Ureter (tissue), 1 donor: ENCODE results near the gene GPR37L1. TPM values are rescaled to one million over a fixed set of nuclear protein-coding genes. Genes with fewer than 3 reads are reported as not detected.

ENCODE experiments used
- DNase-seq: peaks from one replicate; pipeline ENCODE4 v3.0.0-alpha.2; 2020; ENCODE audit warnings: low spot score
- total RNA-seq: library from RNA; stranded (reverse); gene quantifications from one replicate; pipeline ENCODE4 v1.2.4, GENCODE V29; 2023
- donor health status: DM: yes; HTN: yes; CAD: no.

Gene GPR37L1
- 0.10 TPM for total RNA-seq

DNA sequence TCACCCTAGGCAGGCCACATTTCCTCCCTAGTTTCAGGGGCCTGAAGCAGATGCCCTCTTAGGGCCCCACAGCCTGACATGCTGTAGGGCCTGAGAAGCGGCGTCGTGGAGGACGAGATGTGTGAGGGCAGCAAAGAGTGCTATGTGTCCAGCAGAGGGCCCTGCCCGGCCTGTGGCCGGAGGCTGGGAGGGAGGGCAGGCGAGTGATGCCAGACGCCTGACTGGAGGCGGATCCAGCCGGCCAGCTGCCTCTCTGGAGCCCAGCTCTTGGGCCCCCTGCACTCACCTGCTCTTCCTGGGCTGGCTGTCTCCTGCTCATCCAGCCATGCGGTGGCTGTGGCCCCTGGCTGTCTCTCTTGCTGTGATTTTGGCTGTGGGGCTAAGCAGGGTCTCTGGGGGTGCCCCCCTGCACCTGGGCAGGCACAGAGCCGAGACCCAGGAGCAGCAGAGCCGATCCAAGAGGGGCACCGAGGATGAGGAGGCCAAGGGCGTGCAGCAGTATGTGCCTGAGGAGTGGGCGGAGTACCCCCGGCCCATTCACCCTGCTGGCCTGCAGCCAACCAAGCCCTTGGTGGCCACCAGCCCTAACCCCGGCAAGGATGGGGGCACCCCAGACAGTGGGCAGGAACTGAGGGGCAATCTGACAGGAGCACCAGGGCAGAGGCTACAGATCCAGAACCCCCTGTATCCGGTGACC lies at the start of gene GPR37L1:
GPR37L1 (plus strand) TSS at position 279 of the 697 bp plus-strand sequence; CDS start at position 326, 47 bp downstream.
- no peak for DNase-seq

- DNase-seq: no peak
These were observed 49.5 kb upstream of the GPR37L1 start for GRCh38 chr1:202073206-202073605.

DNA sequence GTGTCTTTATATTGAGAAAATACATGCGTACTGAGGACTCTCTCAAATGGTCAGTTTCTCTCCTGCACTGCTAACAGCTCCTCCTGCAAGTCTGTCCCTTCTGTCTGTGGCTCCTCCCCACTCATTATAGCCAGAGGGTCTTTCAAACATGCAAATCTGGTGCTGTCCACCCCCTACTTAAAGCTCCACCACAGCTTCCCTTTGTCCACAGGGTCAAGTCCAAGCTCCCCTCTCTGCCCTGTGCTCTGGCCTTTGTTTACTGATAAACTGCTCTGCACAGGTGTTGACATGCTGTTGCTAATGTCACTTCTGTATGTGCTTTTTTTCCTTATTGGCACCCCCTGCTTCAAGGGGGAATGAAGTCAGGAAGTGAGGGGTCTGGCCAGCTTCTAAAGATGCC lies 47.7 kb upstream of the GPR37L1 start:
- DNase-seq: no peak

DNA sequence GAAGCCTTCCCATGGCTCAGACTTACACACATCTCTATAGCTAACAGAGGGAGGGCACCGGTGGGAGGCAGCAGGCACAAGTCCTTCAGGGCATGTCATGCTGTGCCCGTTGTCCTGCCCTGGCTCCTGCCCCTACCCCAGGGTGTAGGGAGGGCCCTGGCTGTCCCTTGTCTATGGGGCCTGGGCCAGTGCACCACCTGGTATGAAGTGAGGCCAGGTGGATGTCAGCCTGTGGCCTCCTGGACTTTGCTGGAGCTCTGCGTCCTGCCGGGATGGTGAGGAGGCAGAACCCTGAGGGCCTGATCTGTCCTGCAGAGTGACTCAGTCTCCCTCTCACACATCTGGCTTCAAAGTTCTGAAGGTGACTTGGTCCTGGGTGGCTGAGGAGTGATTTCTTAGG lies 47.3 kb upstream of the GPR37L1 start:
- no peak for DNase-seq

GRCh38 chr1:202076050-202076511 lies 46.6 kb upstream of the GPR37L1 start:
- DNase-seq: no peak

DNA sequence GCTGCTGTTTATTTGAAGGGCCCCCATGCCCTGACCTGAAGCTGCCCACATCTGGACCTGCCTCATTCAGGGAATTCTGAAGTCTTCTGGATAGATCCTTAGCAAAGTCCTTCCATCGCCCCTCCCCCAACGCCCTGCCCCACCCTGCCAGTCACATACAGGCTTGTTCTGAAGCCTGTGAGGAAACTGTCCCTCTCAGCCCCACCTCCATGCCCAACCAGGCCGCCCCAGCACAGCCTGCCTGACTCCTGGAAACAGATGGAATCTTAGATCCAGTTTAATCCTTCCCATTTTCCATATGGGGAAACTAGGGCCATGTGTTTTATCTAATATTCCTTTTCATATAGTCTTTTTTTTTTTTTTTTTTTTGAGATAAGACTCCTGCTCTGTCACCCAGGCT lies 44.5 kb upstream of the GPR37L1 start:
- DNase-seq: no peak

- no peak for DNase-seq
These were observed 40.7 kb upstream of the GPR37L1 start for GRCh38 chr1:202081992-202082391.

DNA sequence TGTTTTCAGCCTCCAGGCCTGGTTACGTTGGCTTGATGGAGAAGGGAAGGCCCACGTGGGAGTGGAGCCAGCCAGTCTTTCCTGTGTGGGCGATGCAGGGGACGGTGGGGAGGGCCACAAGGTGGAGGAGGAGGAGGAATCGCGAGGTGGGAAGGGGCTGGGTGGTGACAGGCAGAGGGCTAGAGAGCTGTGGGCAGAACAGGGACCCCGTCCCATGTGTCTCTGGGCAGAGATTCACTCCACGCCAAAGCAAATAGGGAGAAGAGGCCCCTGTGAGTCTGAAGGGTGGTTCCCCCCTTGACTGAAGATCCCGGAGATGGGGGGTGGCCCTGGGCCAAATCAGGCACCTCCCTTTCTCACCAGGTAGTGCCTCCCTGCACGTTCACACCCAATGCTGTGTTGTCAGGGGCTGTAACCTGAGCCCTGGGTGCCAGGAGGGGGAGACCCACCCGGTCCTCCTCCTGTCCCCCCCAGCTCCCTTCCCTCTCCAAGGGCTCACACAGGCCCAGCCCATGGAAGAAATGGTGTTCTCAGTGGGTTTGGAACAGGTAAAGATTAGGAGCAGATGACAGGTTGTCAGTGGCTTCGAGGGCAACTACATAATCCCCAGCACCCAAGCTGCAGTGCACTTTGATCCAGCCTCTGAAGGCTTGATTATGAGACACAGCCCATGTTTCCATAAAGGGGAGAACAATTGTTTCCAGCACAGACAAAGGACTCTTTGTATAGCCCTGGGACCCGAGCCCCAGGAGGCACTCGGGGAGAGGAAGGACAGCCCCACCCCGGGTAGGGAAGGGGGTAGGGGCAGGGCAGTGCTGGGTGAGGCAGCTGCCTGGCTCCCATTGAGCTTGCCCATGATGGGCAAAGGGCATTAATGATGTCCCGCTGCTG lies 37.7 kb upstream of the GPR37L1 start:
- no peak for DNase-seq

DNA sequence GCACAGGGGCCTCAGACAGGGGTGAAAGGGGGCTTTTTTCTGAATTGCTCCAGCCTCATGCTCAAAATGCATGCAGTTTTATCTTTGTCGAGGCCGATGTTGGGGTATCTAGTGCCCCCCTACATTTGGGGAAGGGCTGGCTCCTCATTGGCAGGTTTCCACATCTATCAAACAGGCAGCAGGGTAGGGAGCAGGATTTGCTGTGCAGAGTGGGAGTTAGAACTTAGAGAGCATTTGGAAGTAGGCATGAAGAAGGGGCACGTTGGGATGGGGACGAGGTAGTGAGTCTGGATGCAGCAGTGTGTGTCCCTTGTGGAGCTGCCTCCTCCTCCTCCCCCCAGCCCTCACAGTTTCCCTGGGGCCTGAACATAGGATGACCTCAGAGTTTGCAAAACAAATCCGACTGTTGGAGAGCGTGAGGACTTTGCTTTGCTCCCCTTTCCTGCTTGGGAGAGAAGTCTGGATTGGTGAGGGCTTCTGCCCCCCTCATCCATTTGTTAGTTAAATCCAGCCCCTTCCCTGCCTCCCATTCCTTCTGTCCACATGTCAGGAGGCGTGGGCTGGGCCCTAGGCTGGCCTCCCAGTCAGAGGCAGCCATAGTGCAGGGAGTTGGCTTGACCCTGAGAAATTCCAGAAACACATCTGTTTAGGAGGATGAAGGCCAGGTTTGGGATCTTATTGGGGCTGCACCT lies 36.9 kb upstream of the GPR37L1 start:
- DNase-seq: no peak

GRCh38 chr1:202086579-202087350 lies 36.0 kb upstream of the GPR37L1 start:
- DNase-seq: peak; percentile 53

DNA sequence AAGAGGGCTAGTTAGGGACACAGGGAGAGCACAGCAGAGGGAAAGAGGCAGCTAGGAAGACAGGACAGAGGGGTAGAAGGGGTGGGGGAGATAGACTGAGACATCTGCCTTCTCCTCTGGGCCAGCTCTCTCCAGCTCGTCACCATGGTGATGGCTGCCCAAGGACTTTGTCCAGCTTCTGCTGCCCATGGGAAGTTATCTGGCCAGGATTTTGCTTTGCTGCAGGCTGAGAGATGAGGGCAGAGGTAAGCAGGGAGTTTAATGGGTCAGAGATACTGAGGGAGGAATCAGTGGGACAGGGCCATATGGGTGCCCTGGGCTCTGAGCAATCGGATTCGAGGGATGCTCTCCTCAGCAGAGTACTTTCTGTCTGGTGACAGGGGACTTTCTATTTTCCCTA lies 34.5 kb upstream of the GPR37L1 start:
- no peak for DNase-seq

GRCh38 chr1:202090994-202091393 lies 31.7 kb upstream of the GPR37L1 start:
- no peak for DNase-seq

- DNase-seq: no peak
These were observed 28.9 kb upstream of the GPR37L1 start for GRCh38 chr1:202093858-202094257.

GRCh38 chr1:202101184-202101583 lies 21.5 kb upstream of the GPR37L1 start:
- DNase-seq: no peak

GRCh38 chr1:202104073-202104472 lies 18.6 kb upstream of the GPR37L1 start:
- no peak for DNase-seq

DNA sequence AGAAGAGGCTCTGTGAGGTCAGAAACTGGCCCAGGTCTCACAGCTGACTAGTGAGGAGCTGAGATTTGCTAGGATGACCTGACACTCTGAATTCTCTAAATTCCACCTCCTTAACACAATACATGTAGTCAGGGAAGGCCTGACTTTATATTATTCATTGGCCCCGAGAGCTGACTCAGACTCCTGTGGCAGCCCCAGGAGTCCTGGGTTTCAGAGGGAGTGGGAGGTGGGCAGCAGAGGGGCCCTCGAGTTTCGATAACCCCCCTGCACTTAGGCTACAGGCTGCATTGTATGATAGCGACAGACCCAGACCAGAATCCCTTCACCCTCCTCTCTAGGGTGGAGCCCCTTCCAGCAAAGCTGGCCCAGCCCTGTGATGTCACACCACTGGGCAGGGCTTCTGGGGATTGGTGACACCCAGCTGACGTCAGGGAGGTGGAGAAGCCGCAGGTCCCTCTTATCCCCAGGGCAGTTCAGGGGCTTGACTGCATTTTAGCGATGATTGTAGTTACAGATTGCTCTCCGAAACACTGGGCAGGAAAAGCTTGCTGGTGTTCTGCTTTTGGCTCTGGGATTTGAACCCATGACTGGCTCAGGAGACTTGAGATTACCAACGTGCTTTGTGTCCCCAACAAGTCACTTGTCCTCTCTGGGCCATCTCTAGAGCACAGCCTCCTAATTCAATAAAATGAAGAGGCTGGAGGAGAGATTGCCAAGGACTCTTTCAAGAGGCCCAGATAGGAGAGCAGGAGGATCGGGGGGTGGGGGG lies 17.0 kb upstream of the GPR37L1 start:
- DNase-seq: no peak

- no peak for DNase-seq
These were observed 16.1 kb upstream of the GPR37L1 start for GRCh38 chr1:202106340-202107254.

- DNase-seq: no peak
These were observed 15.4 kb upstream of the GPR37L1 start for GRCh38 chr1:202107321-202107761.
